K562 (cell line): ENCODE measurements around the gene CCR9. TPM values are rescaled to one million over a fixed set of nuclear protein-coding genes. Genes with fewer than 3 reads are reported as not detected.
A peak's percentile ranks its signal among the peaks of the same experiment; 100 is the strongest.

Source experiments
- ARID1B ChIP-seq: fragments of 450-650 bp; IDR thresholded peaks from 2 replicates; pipeline ENCODE4 v1.6.1; 2016; ENCODE audit warnings: antibody characterized with exemption, mild to moderate bottlenecking, inconsistent platforms
- BRD4 ChIP-seq: fragments of 200-600 bp; sonication (generic); IDR thresholded peaks from 2 replicates; pipeline ENCODE4 v1.6.1; 2017; ENCODE audit warnings: inconsistent platforms
- C11orf30 ChIP-seq: fragments of 450-650 bp; IDR thresholded peaks from 2 replicates; pipeline ENCODE4 v1.6.1; 2016; ENCODE audit warnings: low read depth, mild to moderate bottlenecking
- ELF2 ChIP-seq: fragments of 250-450 bp; sonication (Bioruptor Pico); IDR thresholded peaks from 2 replicates; pipeline ENCODE4 v1.5.0; 2021; ENCODE audit warnings: mild to moderate bottlenecking
- ETV5 ChIP-seq: sonication (generic); formaldehyde crosslinking; IDR thresholded peaks from 2 replicates; pipeline ENCODE4 v1.4.0; 2020; ENCODE audit warnings: low read depth, mild to moderate bottlenecking, missing genetic modification reagents
- FOXA1 ChIP-seq: fragments of 450-650 bp; IDR thresholded peaks from 2 replicates; pipeline ENCODE4 v1.6.1; 2016; ENCODE audit warnings: mild to moderate bottlenecking, borderline replicate concordance
- KDM2B ChIP-seq: fragments of 250-450 bp; sonication (Bioruptor Pico); IDR thresholded peaks from 2 replicates; pipeline ENCODE4 v1.8.0; 2021; ENCODE audit warnings: mild to moderate bottlenecking, moderate library complexity
- KHSRP ChIP-seq: fragments of 450-650 bp; IDR thresholded peaks from 2 replicates; pipeline ENCODE4 v1.6.1; 2017
- MXI1 ChIP-seq: IDR thresholded peaks from 2 replicates; pipeline ENCODE4 v1.6.1; 2011; ENCODE audit warnings: low read depth, mild to moderate bottlenecking, improper control_type of control experiment, low read length
- MYC ChIP-seq, 2 experiments: fragments of 250-450 bp in 1 of 2; sonication (Bioruptor Pico) in 1 of 2; IDR thresholded peaks; 2 replicates each; pipeline versions ENCODE4 v1.5.1 to v1.6.1; 2012 to 2021; ENCODE audit warnings: low read depth in 2 of 2, borderline replicate concordance in 1 of 2, improper control_type of control experiment in 1 of 2, low read length in 1 of 2, mild to moderate bottlenecking in 1 of 2, moderate library complexity in 1 of 2
- NR3C1 ChIP-seq: sonication (generic); formaldehyde crosslinking; IDR thresholded peaks from 2 replicates; pipeline ENCODE4 v1.8.1; 2022; ENCODE audit warnings: missing genetic modification reagents
- PRMT5 ChIP-seq: sonication (generic); formaldehyde crosslinking; IDR thresholded peaks from 2 replicates; pipeline ENCODE4 v1.5.0; 2020; ENCODE audit warnings: missing genetic modification reagents
- RAD51 ChIP-seq: fragments of 450-650 bp; IDR thresholded peaks from 2 replicates; pipeline ENCODE4 v1.7.1; 2016; ENCODE audit warnings: low read depth, mild to moderate bottlenecking, borderline replicate concordance
- SIN3A ChIP-seq, 2 experiments: fragments of 150-350 bp in 1 of 2; IDR thresholded peaks; 2 replicates each; pipeline ENCODE4 v1.6.1; 2011 to 2016; ENCODE audit warnings: borderline replicate concordance in 2 of 2, low read depth in 2 of 2, low read length in 2 of 2, mild to moderate bottlenecking in 2 of 2, moderate library complexity in 2 of 2; ENCODE audit not compliant: control insufficient read depth in 1 of 2
- TCFL5 ChIP-seq: fragments of 250-450 bp; sonication (Bioruptor Pico); conservative IDR thresholded peaks from 2 replicates; pipeline ENCODE4 v1.6.1; 2021; ENCODE audit warnings: mild to moderate bottlenecking, moderate library complexity, matching md5 sums
- ZBTB40 ChIP-seq, 2 experiments: fragments of 450-650 bp in 1 of 2; sonication (generic) in 1 of 2; formaldehyde crosslinking in 1 of 2; IDR thresholded peaks; 2 replicates each; pipeline versions ENCODE4 v1.7.1 to v1.9.0; 2016 to 2022; ENCODE audit warnings: inconsistent platforms in 1 of 2, mild to moderate bottlenecking in 1 of 2, missing genetic modification reagents in 1 of 2
- ZNF217 ChIP-seq: sonication (generic); formaldehyde crosslinking; IDR thresholded peaks from 2 replicates; pipeline ENCODE4 v1.8.0; 2022; ENCODE audit warnings: mild to moderate bottlenecking, missing genetic modification reagents
- ZNF224 ChIP-seq: sonication (generic); formaldehyde crosslinking; IDR thresholded peaks from 2 replicates; pipeline ENCODE4 v1.8.0; 2022; ENCODE audit warnings: mild to moderate bottlenecking, missing genetic modification reagents
- ZNF75A ChIP-seq: fragments of 450-650 bp; formaldehyde crosslinking; IDR thresholded peaks from 2 replicates; pipeline ENCODE4 v1.4.0; 2020; ENCODE audit warnings: mild to moderate bottlenecking
- ZNF780A ChIP-seq: fragments of 250-450 bp; sonication (Bioruptor Pico); IDR thresholded peaks from 2 replicates; pipeline ENCODE4 v1.5.0; 2021; ENCODE audit warnings: mild to moderate bottlenecking
- polyA plus RNA-seq, 8 experiments: library from polyadenylated mRNA; depleted of rRNA in 4 of 8; stranded (reverse) in 5 of 8; unstranded in 3 of 8; fragments of >200 nt; fragmentation: Nextera tagmentation in 2 of 8; fragmentation: Illumina TruSeq in 1 of 8; extraction: Ambion mirVana in 2 of 8; extraction: Trizol in 1 of 8; gene quantifications; 2 replicates each; pipeline versions ENCODE4 v1.2.1 to v1.2.3, GENCODE V29; 2011 to 2014; ENCODE audit warnings: inconsistent platforms in 1 of 8, missing spikeins in 1 of 8
- total RNA-seq, 7 experiments: library from RNA; depleted of rRNA in 6 of 7; stranded (reverse); fragments of >200 nt in 6 of 7; fragmentation: Illumina TruSeq in 2 of 7; extraction: Trizol in 2 of 7; gene quantifications; 2 replicates each; pipeline versions ENCODE4 v1.2.1 to v1.2.3, GENCODE V29; 2011 to 2021; ENCODE audit warnings: low replicate concordance in 1 of 7

CCR9 gene
- total and polyA plus RNA-seq, 9 of the 15 experiments (the other 6 are each of a cell fraction or from before 2014, with no cell fraction given): not detected

- no peak for TF ChIP-seq ELF2 (CRISPR knock-in tag)
- no peak for TF ChIP-seq SIN3A (IDR thresholded peaks at IDR 0.05; ENCODE audit: borderline replicate concordance in 2 of 2, control insufficient read depth in 1 of 2, low read depth in 2 of 2, low read length in 2 of 2)
- TF ChIP-seq ZNF217 (CRISPR knock-in tag): no peak
- TF ChIP-seq BRD4: no peak
- peak; percentile 95 for TF ChIP-seq ARID1B
- no peak for TF ChIP-seq FOXA1
- TF ChIP-seq KHSRP: no peak
- TF ChIP-seq ZNF75A (CRISPR knock-in tag): no peak
- TF ChIP-seq KDM2B (CRISPR knock-in tag): no peak
- TF ChIP-seq ZBTB40 (IDR thresholded peaks at IDR 0.05): no peak
- no peak for TF ChIP-seq ZBTB40 (CRISPR knock-in tag; IDR thresholded peaks at IDR 0.05)
- TF ChIP-seq NR3C1: no peak
- no peak for TF ChIP-seq ZNF780A
- no peak for TF ChIP-seq ETV5 (CRISPR knock-in tag)
- TF ChIP-seq RAD51: no peak
- no peak for TF ChIP-seq TCFL5 (CRISPR knock-in tag)
- no peak for TF ChIP-seq MYC (IDR thresholded peaks at IDR 0.05; ENCODE audit: low read depth, low read length)
- no peak for TF ChIP-seq MYC (CRISPR knock-in tag; IDR thresholded peaks at IDR 0.05; ENCODE audit: borderline replicate concordance, low read depth)
- no peak for TF ChIP-seq MXI1
- TF ChIP-seq ZNF224: no peak
- TF ChIP-seq C11orf30: no peak
- TF ChIP-seq PRMT5 (CRISPR knock-in tag): no peak
Measured at GRCh38 chr3:45881078-45882022, 5.0 kb upstream of the CCR9 start (continued).
